ENCODE results near the gene SLC37A3. TPM values are rescaled to one million over a fixed set of nuclear protein-coding genes. Genes with fewer than 3 reads are reported as not detected.

Gene SLC37A3
- total and polyA plus RNA-seq, 2 donors from 2014 or later, result 19.5 to 50.3 TPM

- H3K9me3 ChIP-seq (ENCODE audit: control insufficient read depth in 2 of 3, insufficient read depth in 1 of 3, low read length in 3 of 3), result peaks cover 0 to 9% (median 3%) of the 10 kb centered on the region in 3 donors
- peak overlapping the region in 1 of 3 donors; percentile 29 for H3K9ac ChIP-seq (ENCODE audit: low read length in 3 of 3)
- peak in 2 of 5 donors; percentile 21 to 92 for DNase-seq
- H3K4me3 ChIP-seq (ENCODE audit: low read length in 3 of 3), result peak overlapping the region in 2 of 3 donors; percentile 1 to 17
- no peaks in the 10 kb centered on the region for H3K36me3 ChIP-seq (ENCODE audit: control insufficient read depth in 2 of 3, insufficient read depth in 3 of 3, low read length in 3 of 3)
- FAIRE-seq, result no peak
- intact Hi-C loops (cut with DNase I), result no loop called here
- no peak for TF ChIP-seq CTCF (IDR thresholded peaks at IDR 0.05; ENCODE audit: borderline replicate concordance, extremely low read depth, insufficient read depth)
- peaks cover 0 to 10% (median 0%) of the 10 kb centered on the region in 3 donors for H3K4me1 ChIP-seq (ENCODE audit: control insufficient read depth in 2 of 3, insufficient read depth in 2 of 3, low read depth in 1 of 3, low read length in 3 of 3)
- no peaks in the 10 kb centered on the region for H3K27me3 ChIP-seq (ENCODE audit: control insufficient read depth, insufficient read depth, low read length)
- H3K27ac ChIP-seq (ENCODE audit: low read depth in 2 of 2, low read length in 2 of 2), result peak overlapping the region in 1 of 2 donors; percentile 19
Observed at GRCh38 chr7:140316165-140316661, 82.1 kb downstream of the SLC37A3 start.

- peaks cover 0 to 9% (median 3%) of the 10 kb centered on the region in 3 donors for H3K9me3 ChIP-seq (ENCODE audit: control insufficient read depth in 2 of 3, insufficient read depth in 1 of 3, low read length in 3 of 3)
- FAIRE-seq (no peak), DNase-seq (no peak)
- peak overlapping the region in 1 of 2 donors; percentile 19 for H3K27ac ChIP-seq (ENCODE audit: low read depth in 2 of 2, low read length in 2 of 2)
- intact Hi-C loops (cut with DNase I), result no loop called here
- peaks cover 0 to 10% (median 0%) of the 10 kb centered on the region in 3 donors for H3K4me1 ChIP-seq (ENCODE audit: control insufficient read depth in 2 of 3, insufficient read depth in 2 of 3, low read depth in 1 of 3, low read length in 3 of 3)
- no peaks in the 10 kb centered on the region for H3K27me3 ChIP-seq (ENCODE audit: control insufficient read depth, insufficient read depth, low read length)
- H3K36me3 ChIP-seq (ENCODE audit: control insufficient read depth in 2 of 3, insufficient read depth in 3 of 3, low read length in 3 of 3), result no peaks in the 10 kb centered on the region
- peak overlapping the region in 1 of 3 donors; percentile 29 for H3K9ac ChIP-seq (ENCODE audit: low read length in 3 of 3)
- no peak for TF ChIP-seq CTCF (IDR thresholded peaks at IDR 0.05; ENCODE audit: borderline replicate concordance, extremely low read depth, insufficient read depth)
- H3K4me3 ChIP-seq (ENCODE audit: low read length in 3 of 3), result no peak overlapping the region
Observed at GRCh38 chr7:140315498-140316164, 82.7 kb downstream of the SLC37A3 start.

- no peaks in the 10 kb centered on the region for H3K27me3 ChIP-seq (ENCODE audit: control insufficient read depth, insufficient read depth, low read length)
- intact Hi-C loops (cut with DNase I), result no loop called here
- H3K36me3 ChIP-seq (ENCODE audit: control insufficient read depth in 2 of 3, insufficient read depth in 3 of 3, low read length in 3 of 3), result no peaks in the 10 kb centered on the region
- H3K4me1 ChIP-seq (ENCODE audit: control insufficient read depth in 2 of 3, insufficient read depth in 2 of 3, low read depth in 1 of 3, low read length in 3 of 3), result peaks cover 0 to 10% (median 0%) of the 10 kb centered on the region in 3 donors
- no peak overlapping the region for H3K27ac ChIP-seq (ENCODE audit: low read depth in 2 of 2, low read length in 2 of 2)
- no peak overlapping the region for H3K4me3 ChIP-seq (ENCODE audit: low read length in 3 of 3)
- peaks cover 0 to 9% (median 3%) of the 10 kb centered on the region in 3 donors for H3K9me3 ChIP-seq (ENCODE audit: control insufficient read depth in 2 of 3, insufficient read depth in 1 of 3, low read length in 3 of 3)
- H3K9ac ChIP-seq (ENCODE audit: low read length in 3 of 3), result no peak overlapping the region
- DNase-seq (no peak), FAIRE-seq (no peak)
- TF ChIP-seq CTCF (IDR thresholded peaks at IDR 0.05; ENCODE audit: borderline replicate concordance, extremely low read depth, insufficient read depth), result no peak
Observed at GRCh38 chr7:140314573-140315480, 83.5 kb downstream of the SLC37A3 start.
